ENCODE results near the gene HIP1R.

Gene HIP1R

GRCh38 chr12:122859303-122860039 is 24.2 kb downstream of the HIP1R start:
- intact Hi-C loops (cut with DNase I; ENCODE audit: low total_unique reads), result loop anchor here (1.0 kb wide), 1 partner anchor 93 kb away; no protein-coding TSS in a partner anchor
- no peaks in the 10 kb centered on the region for H3K27me3 ChIP-seq
- H3K9me3 ChIP-seq, result no peaks in the 10 kb centered on the region
- peak in 1 of 2 donors; percentile 68 for DNase-seq
- H3K4me3 ChIP-seq, result no peak overlapping the region
- peaks cover 0 to 22% (median 4%) of the 10 kb centered on the region in 4 donors for H3K4me1 ChIP-seq
- H3K27ac ChIP-seq, result no peak overlapping the region
- H3K36me3 ChIP-seq, result peaks cover 5 to 72% (median 23%) of the 10 kb centered on the region in 3 donors
- no peak for TF ChIP-seq CTCF (IDR thresholded peaks at IDR 0.05)

DNA sequence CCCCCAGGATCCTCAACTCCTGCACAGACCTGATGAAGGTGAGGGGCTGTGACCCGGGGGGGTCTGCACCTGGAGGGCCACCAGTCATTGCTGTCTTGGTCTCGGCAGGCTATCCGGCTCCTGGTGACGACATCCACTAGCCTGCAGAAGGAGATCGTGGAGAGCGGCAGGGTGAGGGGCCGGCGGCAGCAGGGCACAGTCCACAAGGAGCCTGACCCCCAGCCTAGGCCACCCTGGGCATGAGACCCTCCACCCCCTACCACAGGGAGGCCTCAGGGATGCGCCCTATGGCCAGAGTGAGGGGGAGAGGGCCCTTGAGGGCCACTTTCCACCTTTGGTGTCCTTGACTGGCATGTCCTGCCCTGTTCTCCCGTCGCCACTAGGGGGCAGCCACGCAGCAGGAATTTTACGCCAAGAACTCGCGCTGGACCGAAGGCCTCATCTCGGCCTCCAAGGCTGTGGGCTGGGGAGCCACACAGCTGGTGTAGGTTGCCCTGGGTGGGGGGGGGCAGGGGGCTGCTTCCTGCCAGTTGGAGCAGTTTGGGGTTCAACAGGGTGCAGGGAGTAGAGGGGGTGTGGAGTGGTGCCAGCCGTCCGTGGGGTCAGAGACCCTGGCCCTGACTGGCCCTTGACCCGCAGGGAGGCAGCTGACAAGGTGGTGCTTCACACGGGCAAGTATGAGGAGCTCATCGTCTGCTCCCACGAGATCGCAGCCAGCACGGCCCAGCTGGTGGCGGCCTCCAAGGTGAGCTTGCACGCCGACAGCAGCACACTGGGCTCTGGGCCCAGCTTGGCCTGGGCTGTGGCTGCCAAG is 25.0 kb downstream of the HIP1R start:
- H3K4me3 ChIP-seq, result no peak overlapping the region
- peaks cover 0 to 29% (median 4%) of the 10 kb centered on the region in 4 donors for H3K4me1 ChIP-seq
- H3K27ac ChIP-seq, result no peak overlapping the region
- H3K36me3 ChIP-seq, result peaks cover 5 to 71% (median 30%) of the 10 kb centered on the region in 3 donors
- peak; percentile 93 to 96 for TF ChIP-seq CTCF (IDR thresholded peaks at IDR 0.05)
- DNase-seq, result peak; percentile 81 to 89
- intact Hi-C loops (cut with DNase I; ENCODE audit: low total_unique reads), result loop anchor here (1.0 kb wide), 1 partner anchor 92 kb away; no protein-coding TSS in a partner anchor
- no peaks in the 10 kb centered on the region for H3K9me3 ChIP-seq
- no peaks in the 10 kb centered on the region for H3K27me3 ChIP-seq

GRCh38 chr12:122860854-122861586 is 25.8 kb downstream of the HIP1R start:
- intact Hi-C loops (cut with DNase I; ENCODE audit: low total_unique reads), result loop anchor here (1.0 kb wide), 1 partner anchor 91 kb away; no protein-coding TSS in a partner anchor
- peaks cover 0 to 35% (median 4%) of the 10 kb centered on the region in 4 donors for H3K4me1 ChIP-seq
- H3K27me3 ChIP-seq, result no peaks in the 10 kb centered on the region
- no peaks in the 10 kb centered on the region for H3K9me3 ChIP-seq
- H3K4me3 ChIP-seq, result no peak overlapping the region
- H3K27ac ChIP-seq, result peak overlapping the region in 1 of 2 donors; percentile 5
- no peak for TF ChIP-seq CTCF (IDR thresholded peaks at IDR 0.05)
- H3K36me3 ChIP-seq, result peaks cover 9 to 69% (median 34%) of the 10 kb centered on the region in 3 donors
- peak in 1 of 2 donors; percentile 65 for DNase-seq

DNA sequence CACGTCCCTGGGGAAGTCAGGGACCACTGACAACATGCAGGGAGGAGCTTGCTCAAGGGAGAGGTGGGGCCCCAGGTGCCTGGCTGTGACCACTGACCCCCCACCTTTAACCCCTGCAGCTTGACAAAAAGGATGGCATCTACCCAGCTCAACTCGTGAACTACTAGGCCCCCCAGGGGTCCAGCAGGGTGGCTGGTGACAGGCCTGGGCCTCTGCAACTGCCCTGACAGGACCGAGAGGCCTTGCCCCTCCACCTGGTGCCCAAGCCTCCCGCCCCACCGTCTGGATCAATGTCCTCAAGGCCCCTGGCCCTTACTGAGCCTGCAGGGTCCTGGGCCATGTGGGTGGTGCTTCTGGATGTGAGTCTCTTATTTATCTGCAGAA is 26.3 kb downstream of the HIP1R start:
- H3K27ac ChIP-seq, result peak overlapping the region in 1 of 2 donors; percentile 5

More for the DNA sequence above, 26.3 kb downstream of the HIP1R start:
- Histone ChIP-seq H3K27me3 (no peaks in the 10 kb centered on the region), H3K36me3 (peaks cover 13 to 69% (median 34%) of the 10 kb centered on the region in 3 donors), H3K4me3 (no peak overlapping the region), H3K4me1 (peaks cover 0 to 35% (median 4%) of the 10 kb centered on the region in 4 donors), H3K9me3 (no peaks in the 10 kb centered on the region)
- intact Hi-C loops (cut with DNase I; ENCODE audit: low total_unique reads), result no loop called here
- TF ChIP-seq CTCF (IDR thresholded peaks at IDR 0.05), result no peak
- DNase-seq, result no peak
